ENCODE results near the gene ICAM4.

DNA sequence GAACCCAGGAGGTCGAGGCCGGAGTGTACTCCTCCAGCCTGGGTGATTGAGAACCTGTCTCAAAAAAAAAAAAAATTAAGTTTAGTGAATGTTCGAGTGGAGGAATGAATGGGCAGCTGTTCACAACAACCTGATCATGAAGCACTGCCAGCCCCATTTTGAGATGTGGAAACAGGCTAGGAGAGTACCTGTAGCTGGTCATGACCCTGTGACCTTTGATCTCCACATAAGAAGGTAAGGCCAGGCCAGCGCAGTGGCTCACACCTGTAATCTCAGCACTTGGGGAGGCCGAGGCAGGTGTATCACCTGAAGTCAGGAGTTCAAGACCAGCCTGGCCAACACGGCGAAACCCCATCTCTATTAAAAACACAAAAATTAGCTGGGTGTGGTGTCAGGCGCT lies 39.0 kb downstream of the ICAM4 start:
- TF ChIP-seq CHD2 (IDR thresholded peaks at IDR 0.05; ENCODE audit: low read length, partially characterized antibody) (no peak), TAF1 (IDR thresholded peaks at IDR 0.05; ENCODE audit: borderline replicate concordance, low read depth, low read length) (no peak), SIN3A (IDR thresholded peaks at IDR 0.05; ENCODE audit: borderline replicate concordance, low read depth, low read length) (no peak), YY1 (IDR thresholded peaks at IDR 0.05; ENCODE audit: low read depth) (no peak), MAX (IDR thresholded peaks at IDR 0.05; ENCODE audit: low read depth) (no peak), FOXM1 (IDR thresholded peaks at IDR 0.05; ENCODE audit: low read depth) (no peak), EP300 (IDR thresholded peaks at IDR 0.05; ENCODE audit: borderline replicate concordance in 1 of 2, low read depth in 1 of 2, low read length in 1 of 2) (no peak), EZH2phosphoT487 (IDR thresholded peaks at IDR 0.05; ENCODE audit: borderline replicate concordance, low read depth) (no peak), RXRA (IDR thresholded peaks at IDR 0.05; ENCODE audit: borderline replicate concordance, low read depth) (no peak)
- TF ChIP-seq, protein P1, sequence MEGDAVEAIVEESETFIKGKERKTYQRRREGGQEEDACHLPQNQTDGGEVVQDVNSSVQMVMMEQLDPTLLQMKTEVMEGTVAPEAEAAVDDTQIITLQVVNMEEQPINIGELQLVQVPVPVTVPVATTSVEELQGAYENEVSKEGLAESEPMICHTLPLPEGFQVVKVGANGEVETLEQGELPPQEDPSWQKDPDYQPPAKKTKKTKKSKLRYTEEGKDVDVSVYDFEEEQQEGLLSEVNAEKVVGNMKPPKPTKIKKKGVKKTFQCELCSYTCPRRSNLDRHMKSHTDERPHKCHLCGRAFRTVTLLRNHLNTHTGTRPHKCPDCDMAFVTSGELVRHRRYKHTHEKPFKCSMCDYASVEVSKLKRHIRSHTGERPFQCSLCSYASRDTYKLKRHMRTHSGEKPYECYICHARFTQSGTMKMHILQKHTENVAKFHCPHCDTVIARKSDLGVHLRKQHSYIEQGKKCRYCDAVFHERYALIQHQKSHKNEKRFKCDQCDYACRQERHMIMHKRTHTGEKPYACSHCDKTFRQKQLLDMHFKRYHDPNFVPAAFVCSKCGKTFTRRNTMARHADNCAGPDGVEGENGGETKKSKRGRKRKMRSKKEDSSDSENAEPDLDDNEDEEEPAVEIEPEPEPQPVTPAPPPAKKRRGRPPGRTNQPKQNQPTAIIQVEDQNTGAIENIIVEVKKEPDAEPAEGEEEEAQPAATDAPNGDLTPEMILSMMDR (IDR thresholded peaks at IDR 0.05), result no peak
- TF ChIP-seq, protein P2, sequence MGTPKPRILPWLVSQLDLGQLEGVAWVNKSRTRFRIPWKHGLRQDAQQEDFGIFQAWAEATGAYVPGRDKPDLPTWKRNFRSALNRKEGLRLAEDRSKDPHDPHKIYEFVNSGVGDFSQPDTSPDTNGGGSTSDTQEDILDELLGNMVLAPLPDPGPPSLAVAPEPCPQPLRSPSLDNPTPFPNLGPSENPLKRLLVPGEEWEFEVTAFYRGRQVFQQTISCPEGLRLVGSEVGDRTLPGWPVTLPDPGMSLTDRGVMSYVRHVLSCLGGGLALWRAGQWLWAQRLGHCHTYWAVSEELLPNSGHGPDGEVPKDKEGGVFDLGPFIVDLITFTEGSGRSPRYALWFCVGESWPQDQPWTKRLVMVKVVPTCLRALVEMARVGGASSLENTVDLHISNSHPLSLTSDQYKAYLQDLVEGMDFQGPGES (IDR thresholded peaks at IDR 0.05; ENCODE audit: low read depth, low read length), result no peak
- TF ChIP-seq, protein P3, sequence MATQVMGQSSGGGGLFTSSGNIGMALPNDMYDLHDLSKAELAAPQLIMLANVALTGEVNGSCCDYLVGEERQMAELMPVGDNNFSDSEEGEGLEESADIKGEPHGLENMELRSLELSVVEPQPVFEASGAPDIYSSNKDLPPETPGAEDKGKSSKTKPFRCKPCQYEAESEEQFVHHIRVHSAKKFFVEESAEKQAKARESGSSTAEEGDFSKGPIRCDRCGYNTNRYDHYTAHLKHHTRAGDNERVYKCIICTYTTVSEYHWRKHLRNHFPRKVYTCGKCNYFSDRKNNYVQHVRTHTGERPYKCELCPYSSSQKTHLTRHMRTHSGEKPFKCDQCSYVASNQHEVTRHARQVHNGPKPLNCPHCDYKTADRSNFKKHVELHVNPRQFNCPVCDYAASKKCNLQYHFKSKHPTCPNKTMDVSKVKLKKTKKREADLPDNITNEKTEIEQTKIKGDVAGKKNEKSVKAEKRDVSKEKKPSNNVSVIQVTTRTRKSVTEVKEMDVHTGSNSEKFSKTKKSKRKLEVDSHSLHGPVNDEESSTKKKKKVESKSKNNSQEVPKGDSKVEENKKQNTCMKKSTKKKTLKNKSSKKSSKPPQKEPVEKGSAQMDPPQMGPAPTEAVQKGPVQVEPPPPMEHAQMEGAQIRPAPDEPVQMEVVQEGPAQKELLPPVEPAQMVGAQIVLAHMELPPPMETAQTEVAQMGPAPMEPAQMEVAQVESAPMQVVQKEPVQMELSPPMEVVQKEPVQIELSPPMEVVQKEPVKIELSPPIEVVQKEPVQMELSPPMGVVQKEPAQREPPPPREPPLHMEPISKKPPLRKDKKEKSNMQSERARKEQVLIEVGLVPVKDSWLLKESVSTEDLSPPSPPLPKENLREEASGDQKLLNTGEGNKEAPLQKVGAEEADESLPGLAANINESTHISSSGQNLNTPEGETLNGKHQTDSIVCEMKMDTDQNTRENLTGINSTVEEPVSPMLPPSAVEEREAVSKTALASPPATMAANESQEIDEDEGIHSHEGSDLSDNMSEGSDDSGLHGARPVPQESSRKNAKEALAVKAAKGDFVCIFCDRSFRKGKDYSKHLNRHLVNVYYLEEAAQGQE (IDR thresholded peaks at IDR 0.05; ENCODE audit: low read depth, low read length), result no peak
